ENCODE measurements around the gene GPC5.

GPC5 gene

DNA sequence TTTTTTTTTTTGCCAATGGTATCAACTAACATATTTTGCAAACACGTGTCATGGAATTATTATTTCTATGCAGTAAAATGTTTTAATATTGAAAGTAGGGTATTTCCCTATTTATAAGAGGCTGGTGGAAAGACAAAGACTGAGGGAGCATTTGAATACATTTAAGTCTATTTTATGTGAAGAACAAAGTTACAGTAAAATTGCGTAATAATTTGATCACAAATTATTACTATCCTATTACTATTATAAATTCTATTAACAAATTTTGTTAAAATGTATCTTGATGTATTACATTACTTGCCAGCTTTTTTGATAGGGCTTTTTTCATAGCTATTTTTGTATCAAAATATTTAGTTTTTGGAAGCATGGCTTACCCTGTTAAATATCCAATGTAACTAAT is 58.4 kb downstream of the GPC5 start:
- no peak for DNase-seq (ENCODE audit: low read depth in 2 of 2)

DNA sequence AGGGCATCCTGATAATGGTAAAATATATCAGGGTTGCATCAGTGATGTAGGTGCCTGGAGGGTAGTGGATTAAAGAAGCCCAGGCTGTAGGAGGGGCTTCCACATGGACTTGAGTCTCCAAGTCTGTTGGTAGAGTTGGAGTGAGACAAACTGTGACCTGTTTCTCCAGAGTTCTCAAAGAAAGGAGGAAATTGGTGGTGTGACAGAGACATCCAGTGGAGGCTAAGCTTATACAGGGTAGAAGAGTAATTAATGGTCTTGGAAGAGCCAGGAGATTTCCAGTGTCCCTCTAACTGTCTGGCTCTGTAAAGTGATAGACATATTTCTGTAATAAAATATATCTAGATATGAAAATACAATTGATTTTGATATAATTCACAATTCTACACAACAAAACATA is 61.1 kb downstream of the GPC5 start:
- no peak for DNase-seq (ENCODE audit: low read depth in 2 of 2)

DNA sequence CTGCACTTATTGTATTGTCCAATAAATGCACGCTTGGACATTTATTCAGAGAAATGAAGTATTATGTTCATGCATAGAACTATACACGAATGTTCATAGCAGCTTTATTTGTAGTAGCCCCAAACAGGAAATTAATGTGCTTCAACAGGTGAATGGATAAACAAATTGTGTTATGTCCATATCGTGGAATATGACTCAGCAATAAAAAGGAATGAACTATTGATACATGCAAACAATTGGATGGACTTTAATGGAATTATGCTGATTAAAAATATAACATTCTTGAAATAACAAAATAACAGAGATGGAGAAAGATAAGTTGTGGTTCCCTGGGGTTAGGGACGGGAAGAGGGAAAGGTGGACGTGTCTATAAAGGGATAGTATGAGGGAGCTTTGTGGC is 65.9 kb downstream of the GPC5 start:
- DNase-seq (ENCODE audit: low read depth in 2 of 2): no peak

DNA sequence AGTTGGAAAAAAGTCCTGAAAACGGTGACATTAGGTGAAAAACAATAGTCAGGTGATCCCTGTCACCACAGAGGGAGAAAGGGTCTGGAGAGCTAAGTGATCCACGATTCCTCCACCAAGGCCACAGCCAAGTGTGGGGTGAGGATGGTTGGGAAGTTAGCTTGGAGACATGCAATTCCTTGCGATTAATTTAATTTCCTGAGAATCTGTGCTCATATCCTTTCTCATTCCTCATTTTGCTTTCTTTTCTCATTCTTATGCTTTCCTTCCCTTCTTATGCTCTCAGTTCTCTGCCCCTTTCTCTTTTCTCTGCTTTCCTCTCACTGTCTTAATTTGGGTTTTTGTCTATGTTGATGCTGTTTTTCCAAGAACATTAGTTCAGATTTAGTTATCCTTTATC is 68.8 kb downstream of the GPC5 start:
- DNase-seq (ENCODE audit: low read depth in 2 of 2): no peak

DNA sequence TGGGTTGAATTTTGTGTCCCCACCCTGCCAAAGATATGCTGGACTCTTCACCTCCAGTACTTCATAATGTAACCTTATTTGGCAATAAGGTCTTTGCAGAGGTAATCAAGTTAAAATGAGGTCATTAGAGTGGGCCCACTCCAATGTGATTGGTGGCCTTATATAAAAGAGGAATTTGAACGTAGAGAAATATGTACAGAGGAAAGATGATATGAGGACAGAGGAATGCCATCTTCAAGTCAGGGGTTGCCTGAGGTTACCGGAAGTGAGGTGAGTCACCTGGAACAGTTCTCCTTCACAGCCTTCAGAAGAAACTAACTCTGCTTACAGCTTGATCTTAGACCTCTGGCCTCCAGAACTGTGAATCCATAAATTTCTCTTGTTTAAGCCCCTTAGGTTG is 69.9 kb downstream of the GPC5 start:
- no peak for DNase-seq (ENCODE audit: low read depth in 2 of 2)

DNA sequence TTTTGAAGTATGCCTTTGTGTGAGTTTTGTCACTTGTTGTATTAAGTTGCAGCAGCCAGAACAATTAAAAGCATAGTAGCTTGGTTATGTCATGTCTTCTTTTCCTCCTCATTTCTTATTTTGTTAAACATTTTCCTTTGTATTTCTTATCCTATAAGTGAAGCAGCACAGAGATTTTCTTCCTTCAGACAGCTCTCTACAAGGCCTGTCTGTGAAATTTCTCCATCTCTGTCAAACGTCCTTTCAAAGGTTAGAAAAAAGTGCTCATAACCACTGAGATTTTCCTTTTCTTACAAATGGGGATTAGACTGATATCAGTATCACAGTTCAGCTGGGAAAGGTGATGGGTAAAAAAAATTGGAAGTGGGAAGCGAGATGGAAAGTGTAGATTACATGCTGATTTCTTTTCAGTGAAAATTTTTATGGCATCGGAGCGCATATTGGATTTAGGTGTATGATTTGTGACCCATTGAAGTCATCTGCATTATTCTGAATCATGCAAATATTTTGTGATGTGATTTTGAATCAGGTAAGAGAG is 71.7 kb downstream of the GPC5 start:
- no peak for DNase-seq (ENCODE audit: low read depth in 2 of 2)

DNA sequence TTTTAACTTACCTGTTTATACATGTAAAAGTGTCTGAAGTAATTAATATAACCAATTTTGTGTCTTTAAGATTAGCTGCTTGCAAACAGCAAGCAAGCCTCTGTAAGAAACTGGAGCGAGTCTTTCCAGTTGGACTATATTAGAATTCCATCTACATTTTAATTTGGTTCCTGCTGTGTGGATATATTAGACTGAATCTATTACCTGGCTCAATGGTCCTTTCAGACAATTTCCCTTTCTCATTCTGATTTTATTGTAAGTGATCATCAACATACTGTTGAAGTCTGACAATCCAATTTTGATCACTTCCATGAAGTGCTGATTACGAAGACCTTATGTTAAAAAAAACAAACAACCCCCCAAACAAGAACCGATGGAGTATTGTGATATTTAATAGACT is 72.3 kb downstream of the GPC5 start:
- no peak for DNase-seq (ENCODE audit: low read depth in 2 of 2)

DNA sequence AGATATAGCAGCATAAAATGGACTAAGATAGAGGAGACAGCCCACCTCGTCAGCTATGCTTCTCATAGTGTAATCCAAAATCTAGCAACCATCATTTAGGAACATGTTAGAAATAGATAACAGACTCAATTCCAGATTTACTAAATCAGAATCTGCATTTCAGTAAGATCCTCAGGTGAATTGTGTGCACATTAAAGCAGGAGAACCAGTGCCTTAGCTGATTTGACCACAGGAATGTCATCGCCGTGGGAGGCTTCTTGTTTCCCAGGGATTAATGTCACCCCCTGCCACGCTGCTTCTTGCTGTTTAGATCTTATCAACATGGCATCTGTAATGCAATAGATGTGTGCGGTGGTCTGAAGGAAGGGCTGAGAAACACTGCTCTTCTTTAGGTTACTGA is 84.0 kb downstream of the GPC5 start:
- DNase-seq (ENCODE audit: low read depth in 2 of 2): no peak

DNA sequence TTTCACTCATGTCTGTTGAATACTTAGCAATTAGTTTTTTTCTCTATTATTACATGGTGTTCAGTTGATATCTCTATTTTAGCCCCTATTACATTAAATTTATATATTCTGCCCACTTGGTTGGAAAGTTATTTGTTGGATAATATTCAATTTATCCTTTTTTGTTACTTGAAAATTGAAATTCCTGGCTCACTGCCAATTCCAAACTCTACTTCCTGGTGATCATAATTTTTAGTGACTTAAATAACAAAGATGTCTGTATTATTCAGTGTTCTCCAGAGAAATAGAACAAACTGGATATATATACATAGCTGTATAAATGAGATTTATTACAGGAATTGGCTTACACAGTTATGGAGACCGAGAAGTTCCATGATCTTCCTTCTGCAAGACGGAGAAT is 93.6 kb downstream of the GPC5 start:
- no peak for DNase-seq (ENCODE audit: low read depth in 2 of 2)

DNA sequence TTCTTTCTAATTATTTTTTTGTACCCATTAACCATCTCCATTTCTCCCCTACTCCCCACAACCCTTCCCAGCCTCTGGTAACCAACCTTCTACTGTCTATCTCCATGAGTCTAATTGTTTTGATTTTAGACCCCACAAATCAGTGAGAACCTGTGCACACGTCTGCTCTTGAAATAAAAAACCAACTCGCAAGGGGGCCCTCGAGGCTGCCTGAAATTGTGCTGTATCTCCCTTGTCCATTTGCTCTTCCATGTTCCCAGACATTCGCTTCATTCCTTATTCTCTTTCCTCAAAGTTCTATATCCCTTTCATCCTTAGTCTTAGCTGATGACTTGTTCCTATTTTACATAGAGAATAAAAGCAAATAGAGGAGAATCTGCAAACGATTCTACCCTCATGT is 95.0 kb downstream of the GPC5 start:
- DNase-seq (ENCODE audit: low read depth in 2 of 2): no peak

DNA sequence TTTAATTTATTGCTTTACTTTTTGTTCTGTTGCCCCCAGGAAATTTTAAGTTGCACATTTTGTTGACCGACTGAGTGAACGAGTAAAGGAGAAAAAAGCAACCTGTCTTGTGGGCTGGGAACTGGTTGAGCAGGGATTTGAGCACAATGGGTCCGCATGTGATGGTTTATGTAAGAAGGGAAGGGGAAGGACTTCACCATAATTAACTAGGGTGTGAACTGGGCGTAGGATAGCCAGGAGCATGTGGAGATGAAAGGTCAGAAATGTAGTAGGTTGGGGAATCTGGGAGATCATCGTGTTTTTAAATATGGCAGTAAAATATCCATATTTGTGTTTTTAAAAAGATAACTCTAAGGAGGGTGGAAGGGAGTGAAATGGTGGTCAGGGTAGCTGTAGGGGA is 99.9 kb downstream of the GPC5 start:
- no peak for DNase-seq (ENCODE audit: low read depth in 2 of 2)

DNA sequence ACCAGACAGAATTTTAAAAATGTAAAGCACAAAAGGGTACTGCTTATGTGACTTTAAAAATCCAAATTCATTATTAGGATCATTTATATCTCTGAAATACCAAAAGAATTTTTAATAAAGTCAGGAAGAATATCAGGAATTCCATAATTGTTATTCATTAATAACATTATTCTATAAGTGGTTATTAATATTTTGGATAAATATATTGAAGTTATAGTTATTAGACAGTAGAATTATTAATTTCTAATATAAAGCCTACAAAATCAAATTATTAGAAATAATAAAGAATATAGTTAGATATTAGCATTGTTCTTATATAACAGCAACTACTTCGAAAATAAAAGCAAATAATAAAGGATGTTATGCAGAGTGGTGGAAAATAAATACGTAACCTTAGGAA is 105.8 kb downstream of the GPC5 start:
- DNase-seq (ENCODE audit: low read depth in 2 of 2): no peak

DNA sequence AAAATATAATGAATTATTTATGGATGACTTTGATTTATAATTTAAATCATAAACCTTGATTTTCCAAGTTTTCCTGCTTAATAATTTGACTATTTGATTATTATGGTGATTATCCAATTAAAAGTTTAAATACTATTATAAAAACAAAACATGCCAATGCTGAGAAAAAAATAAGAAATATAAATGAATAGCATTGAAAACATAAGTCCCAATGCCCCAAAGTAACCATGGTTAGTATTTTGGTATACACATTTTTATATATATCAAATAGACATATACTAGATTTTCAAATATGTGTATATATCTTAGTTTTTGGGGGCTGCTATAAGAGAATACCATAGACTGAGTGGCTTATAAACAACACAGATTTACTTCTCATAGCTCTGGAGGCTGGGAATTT is 108.3 kb downstream of the GPC5 start:
- no peak for DNase-seq (ENCODE audit: low read depth in 2 of 2)

DNA sequence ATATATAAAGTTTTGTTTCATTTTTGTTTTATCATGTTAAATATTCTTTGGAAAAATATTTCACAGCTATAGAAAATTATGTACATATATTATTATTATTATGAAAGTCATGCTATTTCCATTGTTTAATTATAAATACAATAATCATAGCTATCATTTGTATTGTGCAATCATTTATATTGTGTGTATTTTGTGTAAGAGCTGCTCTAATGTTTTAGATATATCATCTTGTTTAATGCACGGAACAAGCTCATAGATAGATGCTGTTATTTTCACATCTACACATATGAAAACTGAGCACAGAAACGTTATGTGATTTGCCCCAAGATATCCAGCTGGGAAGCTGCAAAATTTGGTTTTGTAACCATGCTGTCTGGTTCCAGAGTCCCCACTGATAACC is 111.6 kb downstream of the GPC5 start:
- no peak for DNase-seq (ENCODE audit: low read depth in 2 of 2)

DNA sequence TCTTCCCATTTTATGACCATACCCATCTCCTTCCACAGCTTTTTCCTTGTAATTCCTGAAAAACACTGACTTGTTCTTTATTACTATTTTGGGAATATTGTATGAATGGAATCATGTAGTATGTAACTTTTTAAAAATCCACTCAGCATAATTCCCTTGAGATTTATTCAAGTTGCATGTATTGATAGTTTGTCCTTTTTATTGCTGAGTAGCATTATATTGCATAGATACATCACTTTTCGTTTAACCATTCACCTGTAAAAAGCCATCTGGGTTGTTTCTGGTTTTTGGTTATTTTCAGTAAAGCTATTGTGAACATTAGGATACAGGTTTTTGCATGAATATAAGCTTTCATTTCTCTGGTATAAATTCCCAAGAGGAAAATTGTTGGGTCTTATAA is 115.4 kb downstream of the GPC5 start:
- DNase-seq (ENCODE audit: low read depth in 2 of 2): no peak

DNA sequence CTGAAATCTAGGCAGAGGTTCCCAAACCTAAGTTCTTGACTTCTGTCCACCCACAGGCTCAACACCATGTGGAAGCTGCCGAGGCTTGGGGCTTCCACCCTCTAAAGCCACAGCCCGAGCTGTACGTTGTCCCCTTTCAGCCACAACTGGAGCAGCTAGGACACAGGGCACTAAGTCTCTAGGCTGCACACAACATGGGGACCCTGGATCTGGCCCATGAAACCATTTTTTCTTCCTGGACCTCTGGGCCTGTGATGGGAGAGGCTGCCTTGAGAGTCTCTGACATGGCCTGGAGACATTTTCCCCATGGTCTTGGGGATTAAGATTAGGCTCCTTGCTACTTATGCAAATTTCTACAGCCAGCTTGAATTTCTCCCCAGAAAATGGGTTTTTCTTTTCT is 118.4 kb downstream of the GPC5 start:
- no peak for DNase-seq (ENCODE audit: low read depth in 2 of 2)

DNA sequence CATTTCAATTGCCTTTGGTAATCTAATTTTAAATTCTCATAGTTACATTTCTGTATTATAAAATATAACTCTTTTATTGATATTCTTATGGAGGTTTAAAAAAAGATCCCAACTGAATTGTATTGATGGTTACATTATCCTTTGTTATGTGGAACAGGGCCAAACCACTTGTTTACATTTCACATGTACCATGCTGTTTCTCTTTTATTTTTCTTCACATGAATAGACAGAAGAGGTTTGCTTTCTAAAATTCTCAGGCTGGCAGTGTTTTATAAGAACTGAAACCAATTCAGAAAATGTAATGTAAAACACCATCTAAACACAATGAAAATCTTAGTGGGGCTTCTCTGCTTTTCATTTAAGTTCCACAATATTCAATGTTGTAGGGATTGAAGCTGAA is 122.5 kb downstream of the GPC5 start:
- DNase-seq (ENCODE audit: low read depth in 2 of 2): no peak

DNA sequence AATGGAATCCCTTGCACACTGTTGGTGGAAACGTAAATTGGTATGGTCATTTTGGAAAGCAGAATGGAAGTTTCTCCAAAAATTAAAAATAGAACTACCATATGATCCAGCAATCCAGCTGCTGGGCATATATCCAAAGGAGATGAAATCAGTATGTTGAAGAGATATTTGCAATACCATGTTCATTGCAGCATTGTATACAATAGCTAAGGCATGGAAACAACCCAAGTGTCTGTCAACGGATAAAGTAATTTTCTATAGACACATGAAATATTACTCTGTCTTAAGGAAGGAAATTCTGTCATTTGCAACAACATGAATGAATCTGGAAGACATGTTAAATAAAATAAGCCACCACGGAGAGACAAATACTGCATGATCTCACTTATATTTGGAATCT is 124.7 kb downstream of the GPC5 start:
- no peak for DNase-seq (ENCODE audit: low read depth in 2 of 2)

DNA sequence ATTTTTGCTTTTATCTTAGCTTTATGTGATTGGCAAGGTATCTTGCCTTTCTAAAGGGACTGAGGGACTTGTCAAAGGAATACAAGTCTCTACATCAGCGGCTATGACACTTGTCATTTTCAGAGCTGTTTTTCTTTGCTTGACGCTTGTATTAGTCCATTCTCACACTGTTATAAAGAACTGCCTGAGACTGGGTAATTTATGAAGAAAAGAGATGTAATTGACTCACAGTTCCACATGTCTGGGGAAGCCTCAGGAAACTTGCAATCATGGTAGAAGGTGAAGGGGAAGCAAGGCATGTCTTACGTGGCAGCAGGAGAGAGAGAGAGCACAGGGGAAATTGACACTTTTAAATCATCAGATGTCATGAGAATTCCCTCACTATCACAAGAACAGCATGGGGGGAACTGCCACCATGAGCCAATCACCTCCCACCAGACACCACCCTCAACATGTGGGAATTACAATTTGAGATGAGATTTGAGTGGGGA is 128.2 kb downstream of the GPC5 start:
- DNase-seq (ENCODE audit: low read depth in 2 of 2): no peak

DNA sequence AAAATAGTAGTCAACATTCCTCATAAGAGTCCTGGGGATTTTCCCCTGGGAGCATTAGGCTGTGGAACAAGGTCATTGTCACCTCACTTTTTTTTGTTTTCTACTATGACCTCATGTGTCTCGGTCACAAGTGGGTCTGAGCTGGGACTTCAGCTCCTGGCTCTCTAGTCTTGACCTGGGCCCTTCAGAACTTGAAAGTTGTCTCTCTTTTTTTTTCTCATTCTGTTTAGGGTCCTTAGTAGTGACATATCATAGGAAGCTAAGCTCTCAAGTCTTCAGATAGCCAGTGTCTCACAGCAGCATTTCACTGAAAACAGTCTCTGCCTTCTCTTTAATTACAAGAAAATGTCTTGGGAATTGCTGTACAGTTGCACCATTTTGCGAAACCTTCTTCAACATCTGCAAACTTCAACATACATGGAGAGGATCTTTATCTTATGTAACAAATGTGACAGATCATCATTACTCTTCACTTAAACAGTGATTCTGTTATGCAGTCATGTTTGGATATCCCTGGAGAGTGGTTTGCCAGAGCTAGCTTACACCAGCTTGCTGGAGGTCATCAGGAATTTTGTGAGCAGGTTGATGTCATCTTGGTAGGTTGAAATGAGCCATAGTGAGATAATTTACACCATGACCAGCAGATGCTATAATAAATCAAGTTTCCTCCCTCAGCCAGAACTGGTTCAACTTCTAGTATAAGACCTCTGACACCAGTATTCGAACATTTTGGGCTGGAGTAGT is 131.5 kb downstream of the GPC5 start:
- DNase-seq (ENCODE audit: low read depth in 2 of 2): no peak

DNA sequence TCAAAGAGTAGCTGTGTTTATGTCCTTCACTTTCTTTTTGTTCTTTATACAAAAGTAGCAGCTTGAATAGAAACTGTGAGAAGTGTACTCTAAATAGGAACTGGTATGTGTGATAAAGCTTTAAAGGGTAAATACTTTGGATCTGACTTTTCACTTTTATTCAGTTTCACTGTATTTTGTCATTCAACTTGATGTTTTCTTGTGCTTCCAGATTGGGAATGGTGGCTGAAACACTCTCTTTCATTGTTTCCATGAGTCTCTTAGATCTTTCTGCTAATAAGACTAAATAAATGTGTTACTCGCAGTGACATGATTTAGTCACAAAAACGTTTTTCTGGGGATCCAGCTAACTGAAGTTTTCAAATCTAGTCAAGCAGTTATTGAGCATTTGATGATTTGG is 133.2 kb downstream of the GPC5 start:
- DNase-seq (ENCODE audit: low read depth in 2 of 2): no peak

DNA sequence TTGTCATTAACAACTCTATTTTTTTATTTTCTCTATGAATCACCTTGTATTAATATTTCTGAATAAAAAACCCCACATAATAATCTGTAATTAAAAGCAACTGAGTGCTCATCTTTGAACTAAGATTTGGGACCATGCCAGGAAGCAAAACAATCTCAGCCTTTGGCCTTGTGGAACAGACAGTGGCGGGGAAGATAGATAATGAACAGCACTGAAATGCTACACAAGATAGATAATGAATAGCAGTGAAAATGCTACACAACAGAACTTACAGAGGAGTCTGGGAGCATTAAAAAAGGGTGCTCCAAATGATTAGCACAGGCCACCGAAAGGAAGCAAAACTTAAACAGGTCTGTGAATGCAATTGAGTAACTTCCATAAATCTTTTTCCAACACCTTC is 134.9 kb downstream of the GPC5 start:
- DNase-seq (ENCODE audit: low read depth in 2 of 2): no peak

DNA sequence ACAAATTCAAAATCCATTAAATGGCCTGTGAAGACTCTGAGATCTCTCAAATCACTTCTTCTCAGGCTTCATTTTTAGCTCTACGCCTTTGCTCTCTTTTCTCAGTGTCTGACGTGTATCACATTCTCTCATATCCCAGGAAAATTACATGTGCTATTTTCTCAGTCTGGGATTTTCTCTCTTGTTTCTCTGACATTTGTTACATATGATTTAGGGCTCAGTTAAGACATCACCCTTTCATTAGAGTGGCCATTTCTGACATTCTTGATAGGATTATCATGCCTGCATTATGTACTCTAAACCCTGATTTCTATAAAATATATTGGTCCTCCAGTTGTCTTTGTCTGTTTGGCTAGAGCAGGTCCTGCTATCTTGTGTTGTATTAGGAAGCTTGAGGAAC is 136.6 kb downstream of the GPC5 start:
- DNase-seq (ENCODE audit: low read depth in 2 of 2): no peak

DNA sequence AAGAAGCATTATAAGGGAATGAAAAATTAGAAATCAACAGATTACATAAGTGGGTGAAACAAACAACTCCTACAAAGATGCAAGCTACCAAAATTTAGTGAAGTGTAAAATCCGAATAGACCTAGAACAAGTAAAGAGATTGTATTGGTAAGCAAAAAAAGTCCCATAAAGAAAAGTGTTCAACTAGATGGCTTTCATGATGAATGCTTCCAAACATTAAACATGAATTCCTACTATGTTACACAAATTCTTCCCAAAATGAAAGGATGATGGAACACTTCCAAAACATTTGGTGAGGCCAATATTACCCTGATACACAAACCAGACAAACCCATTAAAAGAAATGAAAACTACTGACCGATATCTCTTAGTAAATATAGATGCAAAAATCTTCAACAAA is 139.0 kb downstream of the GPC5 start:
- DNase-seq (ENCODE audit: low read depth in 2 of 2): no peak
